ENCODE measurements around the gene BACE2.

DNA sequence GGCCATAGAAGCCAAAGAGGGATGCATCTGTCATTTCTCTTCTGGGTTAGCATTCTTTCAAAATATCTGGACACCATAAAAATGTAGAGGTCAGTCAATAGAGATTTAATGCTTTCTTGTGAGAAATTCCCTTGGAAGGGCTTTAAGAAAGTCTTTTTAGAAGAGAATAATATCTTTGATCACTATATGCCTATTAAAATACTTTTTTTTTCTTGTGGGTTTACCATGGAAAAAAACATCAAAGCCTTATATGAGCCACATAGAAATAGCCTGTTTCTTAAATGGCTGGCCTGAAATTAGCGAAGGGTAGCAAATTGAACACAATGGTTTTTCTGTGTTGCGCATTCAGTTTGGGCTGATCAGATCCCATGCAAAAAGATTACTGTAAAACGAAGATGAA is 36.8 kb downstream of the BACE2 start:
- no peak for TF ChIP-seq POLR2A (IDR thresholded peaks at IDR 0.05; ENCODE audit: borderline replicate concordance, extremely low read depth, insufficient read depth, insufficient read length)
- TF ChIP-seq EZH2 (IDR thresholded peaks at IDR 0.05): no peak
- TF ChIP-seq POLR2AphosphoS5 (IDR thresholded peaks at IDR 0.05; ENCODE audit: low read depth, low read length): no peak
- TF ChIP-seq CBX3 (IDR thresholded peaks at IDR 0.05; ENCODE audit: low read depth): no peak
- TF ChIP-seq EGR1 (IDR thresholded peaks at IDR 0.05; ENCODE audit: low read depth): no peak
- TF ChIP-seq, protein P1, sequence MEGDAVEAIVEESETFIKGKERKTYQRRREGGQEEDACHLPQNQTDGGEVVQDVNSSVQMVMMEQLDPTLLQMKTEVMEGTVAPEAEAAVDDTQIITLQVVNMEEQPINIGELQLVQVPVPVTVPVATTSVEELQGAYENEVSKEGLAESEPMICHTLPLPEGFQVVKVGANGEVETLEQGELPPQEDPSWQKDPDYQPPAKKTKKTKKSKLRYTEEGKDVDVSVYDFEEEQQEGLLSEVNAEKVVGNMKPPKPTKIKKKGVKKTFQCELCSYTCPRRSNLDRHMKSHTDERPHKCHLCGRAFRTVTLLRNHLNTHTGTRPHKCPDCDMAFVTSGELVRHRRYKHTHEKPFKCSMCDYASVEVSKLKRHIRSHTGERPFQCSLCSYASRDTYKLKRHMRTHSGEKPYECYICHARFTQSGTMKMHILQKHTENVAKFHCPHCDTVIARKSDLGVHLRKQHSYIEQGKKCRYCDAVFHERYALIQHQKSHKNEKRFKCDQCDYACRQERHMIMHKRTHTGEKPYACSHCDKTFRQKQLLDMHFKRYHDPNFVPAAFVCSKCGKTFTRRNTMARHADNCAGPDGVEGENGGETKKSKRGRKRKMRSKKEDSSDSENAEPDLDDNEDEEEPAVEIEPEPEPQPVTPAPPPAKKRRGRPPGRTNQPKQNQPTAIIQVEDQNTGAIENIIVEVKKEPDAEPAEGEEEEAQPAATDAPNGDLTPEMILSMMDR (IDR thresholded peaks at IDR 0.05 in 2 of 3, conservative IDR thresholded peaks at IDR 0.05 in 1 of 3; ENCODE audit: borderline replicate concordance in 1 of 3, insufficient read depth in 1 of 3, low read depth in 2 of 3, low read length in 2 of 3): no peak

All from HCT116 (cell line).